OCI-M1 (cell line): ENCODE results near the gene FOSL1.

Experiments used
- DNase-seq: peaks from one replicate; lab custom pipeline; 2025; lab: John Stamatoyannopoulos, UW

Gene FOSL1

DNA sequence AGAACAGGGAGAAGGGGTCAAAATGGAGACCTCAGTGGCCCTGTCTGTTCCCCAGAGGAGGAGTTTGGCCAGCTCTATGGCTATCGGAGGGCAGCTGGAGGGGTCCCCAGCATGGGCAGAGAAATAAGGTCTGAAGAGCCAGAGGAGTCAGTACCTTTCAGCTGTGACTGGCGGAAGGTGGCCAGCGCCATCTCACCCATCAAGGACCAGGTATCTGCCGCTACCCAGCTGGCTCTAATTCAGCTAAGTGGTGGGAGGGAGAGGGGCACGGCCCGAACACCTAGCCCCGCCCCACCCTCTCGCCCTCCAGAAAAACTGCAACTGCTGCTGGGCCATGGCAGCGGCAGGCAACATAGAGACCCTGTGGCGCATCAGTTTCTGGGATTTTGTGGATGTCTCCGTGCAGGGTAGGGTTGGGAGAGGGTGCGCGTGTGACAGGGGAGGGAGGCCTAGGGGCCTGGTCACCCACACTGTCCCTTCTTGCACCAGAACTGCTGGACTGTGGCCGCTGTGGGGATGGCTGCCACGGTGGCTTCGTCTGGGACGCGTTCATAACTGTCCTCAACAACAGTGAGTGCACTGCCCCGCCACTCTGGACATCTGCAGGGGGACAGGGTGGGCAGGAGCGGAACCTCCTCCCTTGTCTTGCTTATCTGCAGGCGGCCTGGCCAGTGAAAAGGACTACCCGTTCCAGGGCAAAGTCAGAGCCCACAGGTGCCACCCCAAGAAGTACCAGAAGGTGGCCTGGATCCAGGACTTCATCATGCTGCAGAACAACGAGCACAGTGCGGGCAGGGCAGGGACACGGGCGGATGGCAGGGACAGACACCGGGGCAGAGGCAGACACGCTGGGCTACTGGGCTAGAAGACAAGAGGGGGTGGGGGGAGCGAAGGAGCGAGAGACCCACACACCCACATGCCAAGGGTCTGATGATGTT is 17.8 kb downstream of the FOSL1 start:
- DNase-seq = no peak

DNA sequence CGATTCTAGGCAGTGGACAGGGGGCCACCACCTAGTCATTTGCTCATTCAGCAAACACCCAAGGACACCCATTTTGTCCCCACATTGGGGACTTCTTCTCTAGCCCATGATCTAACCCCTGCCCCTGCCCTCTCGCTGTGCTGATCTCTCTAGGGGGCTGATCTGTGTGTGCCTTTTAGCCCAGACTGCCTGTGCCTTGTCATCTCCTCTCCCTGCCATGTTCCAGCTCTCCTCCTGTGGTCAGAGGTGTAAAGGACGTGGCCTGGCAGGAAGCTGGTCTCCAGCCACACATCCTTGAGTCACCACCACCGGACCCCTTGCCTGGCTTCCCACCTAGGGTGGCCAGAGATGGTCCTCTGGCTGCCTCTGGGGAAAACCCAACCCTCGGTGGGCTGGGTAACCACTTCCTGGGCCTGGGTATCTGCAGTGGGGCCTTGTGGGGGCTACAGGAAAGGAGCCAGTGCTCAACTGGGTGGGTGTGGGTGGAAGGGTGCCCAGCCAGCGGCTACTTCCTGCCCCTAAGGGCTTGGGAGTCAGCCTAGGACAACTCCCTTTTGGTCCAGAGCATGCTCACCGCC is 19.3 kb downstream of the FOSL1 start:
- no peak for DNase-seq

DNA sequence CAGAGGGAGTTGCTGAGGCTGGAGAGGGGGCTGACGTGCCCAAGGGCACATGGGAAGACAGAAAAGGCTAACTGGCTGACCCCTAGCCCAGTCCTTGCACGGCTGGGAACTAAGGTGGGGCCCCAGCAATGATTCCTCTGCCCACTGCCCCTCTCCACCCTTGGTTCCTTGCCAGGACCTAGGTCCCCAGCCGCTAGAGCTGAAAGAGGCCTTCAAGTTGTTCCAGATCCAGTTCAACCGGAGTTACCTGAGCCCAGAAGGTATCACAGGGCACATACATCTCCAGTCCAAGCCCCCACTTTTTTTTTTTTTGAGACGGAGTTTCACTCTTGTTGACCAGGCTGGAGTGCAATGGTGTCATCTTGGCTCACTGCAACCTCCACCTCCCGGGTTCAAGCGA is 20.2 kb downstream of the FOSL1 start:
- DNase-seq = no peak

DNA sequence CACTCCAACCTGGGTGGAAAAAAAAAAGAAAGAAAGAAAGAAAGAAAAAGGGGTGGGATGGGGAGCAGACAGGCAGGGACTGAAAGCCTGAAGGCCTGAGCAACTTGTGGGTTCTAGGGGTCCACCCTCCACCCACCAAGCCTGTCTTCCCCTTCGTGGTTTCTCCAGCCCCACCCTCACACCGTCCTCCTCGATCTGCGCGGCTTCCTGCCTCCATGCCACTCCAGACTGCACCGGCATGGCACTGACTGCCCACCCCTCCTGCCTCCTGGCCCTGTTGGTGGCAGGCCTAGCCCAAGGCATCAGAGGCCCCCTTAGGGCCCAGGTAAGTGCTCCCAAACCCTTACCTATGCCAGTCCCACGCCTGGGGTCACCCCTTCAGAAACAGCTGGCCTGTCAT is 20.6 kb downstream of the FOSL1 start, which contains the start of gene CTSW:
Gene CTSW, plus strand, starts transcription at position 221 of the 400 bp plus-strand sequence. Its CDS starts 18 bp downstream, at position 239.
- DNase-seq = no peak

DNA sequence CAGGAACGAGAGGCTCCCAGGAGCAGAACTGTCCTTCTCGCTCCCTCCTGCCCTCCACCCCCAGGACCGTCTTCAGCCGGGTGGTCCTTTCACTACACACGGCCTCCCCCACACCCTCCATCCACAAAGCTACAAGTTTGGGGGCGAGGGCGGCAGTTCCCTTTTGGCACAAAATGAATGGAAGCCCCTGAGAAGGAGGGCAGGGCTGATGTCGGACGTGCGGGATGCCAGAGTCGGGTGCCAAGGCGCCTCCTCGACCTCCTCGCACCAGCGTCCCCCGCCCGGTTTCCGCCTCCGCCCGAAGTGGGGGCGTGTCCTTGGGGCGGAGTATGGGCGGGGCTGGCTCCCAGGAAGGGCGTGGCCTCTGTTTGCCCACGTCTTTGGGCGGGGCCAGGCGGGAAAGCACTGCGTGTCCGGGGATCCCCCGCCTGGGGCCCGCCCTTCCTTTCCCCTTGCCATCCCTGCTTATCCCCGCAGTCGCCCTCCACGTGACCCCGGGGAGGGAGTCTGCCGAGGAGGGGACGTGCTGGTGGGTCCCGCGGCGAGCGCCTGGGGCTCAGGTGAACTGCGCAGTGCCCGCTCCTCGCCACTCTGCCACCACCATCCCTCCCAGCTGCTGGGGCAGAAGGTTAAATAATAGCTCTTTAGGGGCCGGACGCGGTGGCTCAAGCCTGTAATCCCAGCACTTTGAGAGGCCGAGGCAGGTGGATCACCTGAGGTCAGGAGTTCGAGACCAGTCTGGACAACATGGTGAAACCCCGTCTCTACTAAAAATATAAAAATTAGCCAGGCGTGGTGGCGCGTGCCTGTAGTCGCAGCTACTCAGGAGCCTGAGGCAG is 26.7 kb downstream of the FOSL1 start:
- peak; percentile 94 for DNase-seq

DNA sequence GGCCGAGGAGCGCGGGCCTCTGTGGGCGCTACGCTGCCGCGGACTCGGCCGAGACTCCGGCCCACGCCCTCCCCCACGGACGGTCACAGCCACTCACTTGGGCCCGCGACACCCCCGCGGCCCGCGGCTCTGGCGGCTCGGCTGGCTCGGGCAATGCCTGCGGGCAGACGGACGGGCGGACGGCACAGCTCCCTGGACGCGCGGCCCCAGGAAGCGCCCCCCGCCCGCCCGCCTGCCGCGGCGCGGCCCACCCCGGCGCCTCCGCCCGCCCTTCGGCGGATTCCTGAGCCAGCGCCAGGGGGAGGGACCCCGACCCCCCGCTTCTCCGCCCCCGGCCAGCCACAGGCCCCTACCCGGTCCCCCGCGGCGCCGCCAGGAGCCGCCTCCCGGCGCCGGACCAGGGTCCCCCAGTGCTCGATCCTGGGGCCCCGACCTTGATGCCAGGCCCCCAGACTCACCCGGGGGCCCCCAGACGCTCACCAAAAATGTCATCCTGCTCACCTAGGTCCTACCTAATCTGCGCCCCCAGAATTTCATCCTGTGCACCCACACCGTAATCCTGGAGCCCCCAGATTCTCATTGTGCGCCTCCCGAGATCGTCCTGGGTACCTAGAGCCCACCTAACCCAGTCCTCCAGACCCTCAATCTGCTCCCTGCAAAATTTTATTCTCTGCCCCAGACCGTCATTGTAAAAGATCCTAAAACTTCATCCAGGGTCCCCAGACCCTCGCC is 27.4 kb downstream of the FOSL1 start, which contains the start of gene EFEMP2:
Gene EFEMP2, minus strand, starts transcription at position 215 of the 732 bp plus-strand sequence. CDS start 446 bp downstream, outside the sequence.
- DNase-seq = no peak

DNA sequence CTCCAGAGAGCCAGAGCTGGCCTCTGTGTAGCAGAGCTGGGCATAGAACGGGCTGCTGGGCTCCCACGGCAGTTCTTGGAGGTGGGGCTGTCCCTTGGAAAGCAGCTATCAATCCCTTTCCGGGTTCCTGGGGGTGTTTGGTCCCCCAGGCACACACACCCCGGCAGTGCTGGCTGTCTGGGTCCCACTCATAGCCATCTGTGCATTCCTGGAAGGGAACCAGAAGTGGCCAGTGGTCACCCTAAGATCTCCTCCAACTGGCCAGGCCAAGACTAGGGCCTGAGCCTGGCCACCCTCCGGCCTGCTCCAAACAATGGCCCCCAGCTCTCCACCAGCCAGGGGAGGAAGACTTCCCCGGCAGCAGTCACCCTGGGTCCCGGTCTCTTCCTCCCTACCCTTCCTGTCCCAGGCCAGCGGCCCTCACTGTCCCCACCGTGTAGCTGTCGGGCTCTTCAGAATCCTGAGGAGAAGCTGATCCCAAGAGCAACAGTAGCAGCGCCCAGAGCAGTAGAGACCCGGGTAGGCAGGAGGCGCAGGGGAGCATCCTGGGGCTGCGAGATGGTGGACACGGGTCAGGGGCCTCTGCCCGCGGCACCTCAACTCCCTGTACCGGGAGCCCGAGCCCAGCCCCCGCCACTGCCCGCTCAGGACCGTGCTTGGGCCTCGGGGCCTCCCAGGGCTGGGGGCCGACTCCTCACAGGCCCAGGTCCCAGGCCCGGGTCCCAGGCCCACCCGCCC is 28.2 kb downstream of the FOSL1 start:
- no peak for DNase-seq

DNA sequence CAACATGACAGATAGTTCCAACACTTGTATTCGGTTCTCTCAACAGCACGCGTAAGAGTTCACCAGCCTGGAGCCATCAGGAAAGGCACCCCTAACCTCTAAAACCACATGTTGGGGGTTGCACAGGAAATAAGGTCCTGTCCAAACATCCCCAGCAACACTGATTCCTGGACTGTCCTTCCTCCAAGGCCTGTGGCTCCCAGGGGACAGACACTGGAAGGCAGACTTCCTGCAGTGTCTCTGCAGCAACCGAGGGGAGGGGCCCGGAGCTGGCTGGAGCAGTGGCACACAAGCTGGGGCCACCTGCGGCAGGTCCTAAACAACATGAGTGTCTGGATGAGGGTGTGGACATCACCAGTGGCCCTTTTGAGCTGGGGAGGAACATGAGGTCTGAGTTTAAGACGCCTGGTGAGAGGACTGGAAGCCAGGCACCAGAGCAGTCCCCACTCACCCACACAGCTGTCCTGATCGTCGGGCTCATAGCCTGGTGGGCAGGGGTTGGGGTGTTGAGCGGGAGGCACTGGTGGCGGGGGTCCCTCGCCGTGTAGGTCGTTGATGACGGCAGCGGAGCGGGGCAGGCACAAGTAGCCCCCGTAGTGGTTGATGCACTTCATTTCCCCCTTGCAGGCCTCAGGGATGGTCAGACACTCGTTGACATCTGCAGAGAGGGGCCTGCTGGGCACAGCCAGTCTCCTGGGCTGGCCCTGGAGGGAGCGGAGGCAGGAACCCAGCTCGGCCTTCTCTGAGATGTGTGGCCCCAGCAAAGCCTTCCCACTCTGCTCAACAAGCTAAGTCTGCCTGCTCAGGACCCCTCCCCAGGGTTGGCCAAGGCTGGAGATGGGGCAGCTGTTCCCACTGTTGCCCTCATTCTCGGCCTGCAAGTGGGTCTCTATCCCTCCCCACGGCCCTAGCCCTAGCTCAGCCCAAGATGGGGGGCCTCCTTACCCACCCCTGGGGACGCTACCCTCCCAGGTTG is 29.2 kb downstream of the FOSL1 start:
- no peak for DNase-seq

DNA sequence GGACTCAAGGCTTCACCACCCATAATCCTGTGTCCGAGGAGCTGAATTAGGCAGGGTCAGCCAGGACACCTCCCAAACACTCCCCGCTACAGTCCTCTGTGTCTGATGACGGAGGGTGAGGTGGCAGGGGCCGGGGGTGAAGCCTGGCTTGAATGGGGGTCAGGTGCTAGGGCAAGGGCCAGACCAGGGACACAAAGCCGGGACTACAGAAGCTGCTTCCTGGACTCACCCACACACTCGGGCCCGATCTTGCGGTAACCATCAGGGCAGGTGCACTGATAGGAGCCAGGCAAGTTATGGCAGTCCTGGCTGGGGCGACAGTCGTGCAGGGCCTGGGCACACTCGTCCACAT is 29.9 kb downstream of the FOSL1 start:
- no peak for DNase-seq

DNA sequence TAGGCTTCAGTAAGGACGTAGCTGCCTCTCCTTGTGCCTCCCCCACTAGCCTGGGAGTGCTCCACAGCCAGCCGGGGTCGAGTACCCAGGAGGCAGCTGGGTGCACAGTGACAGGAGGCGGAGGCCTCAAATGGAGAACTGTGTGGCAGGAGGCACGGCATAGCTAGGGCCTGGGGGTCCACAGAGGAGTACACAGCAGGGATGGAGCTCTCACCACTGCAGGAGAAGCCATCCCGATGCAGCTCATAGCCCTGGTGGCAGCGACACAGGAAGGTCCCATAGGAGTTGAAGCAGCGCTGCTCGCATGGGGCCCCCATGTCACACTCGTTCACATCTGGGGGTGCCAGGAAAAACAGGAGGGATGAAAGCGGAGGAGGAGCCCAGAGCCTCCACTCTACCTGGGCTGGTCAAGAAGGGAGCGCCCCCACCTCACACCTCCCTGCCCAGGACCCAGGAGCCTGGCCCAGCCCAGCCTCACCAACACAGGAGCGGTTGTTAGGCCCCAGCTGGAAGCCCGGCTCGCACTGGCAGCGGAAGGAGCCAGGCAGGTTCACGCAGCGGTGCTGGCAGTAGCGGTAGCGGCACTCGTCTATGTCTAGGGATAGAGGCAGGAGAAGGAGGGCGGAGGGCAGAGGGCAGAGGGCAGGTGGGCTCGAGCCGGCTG is 30.4 kb downstream of the FOSL1 start:
- DNase-seq = no peak

DNA sequence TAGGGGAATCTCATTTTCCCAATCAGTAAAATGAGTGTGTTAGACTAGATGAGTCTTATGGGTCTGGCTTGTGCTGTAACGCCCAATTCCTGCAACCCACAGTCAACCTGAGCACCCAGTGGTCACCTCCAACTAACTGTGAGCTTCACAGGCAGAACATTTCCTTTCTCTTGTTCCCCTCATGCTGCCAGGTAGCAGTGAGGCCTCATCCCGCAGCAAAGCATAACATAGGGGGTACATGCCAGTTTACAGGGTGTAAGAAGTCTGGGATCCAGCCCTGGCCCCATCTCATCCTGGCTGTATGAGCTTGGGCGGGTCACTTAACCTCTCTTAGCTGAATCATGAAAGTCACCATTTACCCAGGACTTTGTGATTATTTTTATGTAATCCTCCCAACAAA is 31.3 kb downstream of the FOSL1 start:
- no peak for DNase-seq

DNA sequence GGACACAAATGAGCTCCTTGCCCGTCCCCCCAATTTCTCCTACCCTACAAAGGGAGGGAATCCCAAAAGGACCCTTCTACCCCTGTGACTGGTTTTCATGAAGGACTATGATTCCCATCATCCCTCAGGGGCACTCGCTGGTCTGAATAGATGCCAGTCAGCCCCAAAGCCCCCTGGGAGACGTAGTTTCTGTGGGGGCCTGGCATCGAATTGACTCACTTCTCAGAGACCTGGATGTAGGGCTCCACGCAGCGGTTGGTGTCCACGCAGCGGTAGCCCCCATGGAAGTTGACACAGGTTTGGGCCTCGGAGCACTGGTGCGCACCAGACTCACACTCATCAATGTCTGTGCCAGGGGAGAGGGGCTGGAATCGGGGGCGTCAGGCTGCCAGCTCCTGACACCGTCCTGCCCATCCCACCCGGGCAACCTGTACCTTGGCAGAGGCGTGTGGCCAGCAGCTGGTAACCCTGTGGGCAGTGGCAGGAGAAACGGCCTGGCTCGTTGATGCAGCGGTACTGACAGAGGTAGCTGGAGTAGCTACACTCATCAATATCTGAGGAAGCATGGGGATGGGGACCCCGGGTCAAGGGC is 32.0 kb downstream of the FOSL1 start:
- peak; percentile 29 for DNase-seq

DNA sequence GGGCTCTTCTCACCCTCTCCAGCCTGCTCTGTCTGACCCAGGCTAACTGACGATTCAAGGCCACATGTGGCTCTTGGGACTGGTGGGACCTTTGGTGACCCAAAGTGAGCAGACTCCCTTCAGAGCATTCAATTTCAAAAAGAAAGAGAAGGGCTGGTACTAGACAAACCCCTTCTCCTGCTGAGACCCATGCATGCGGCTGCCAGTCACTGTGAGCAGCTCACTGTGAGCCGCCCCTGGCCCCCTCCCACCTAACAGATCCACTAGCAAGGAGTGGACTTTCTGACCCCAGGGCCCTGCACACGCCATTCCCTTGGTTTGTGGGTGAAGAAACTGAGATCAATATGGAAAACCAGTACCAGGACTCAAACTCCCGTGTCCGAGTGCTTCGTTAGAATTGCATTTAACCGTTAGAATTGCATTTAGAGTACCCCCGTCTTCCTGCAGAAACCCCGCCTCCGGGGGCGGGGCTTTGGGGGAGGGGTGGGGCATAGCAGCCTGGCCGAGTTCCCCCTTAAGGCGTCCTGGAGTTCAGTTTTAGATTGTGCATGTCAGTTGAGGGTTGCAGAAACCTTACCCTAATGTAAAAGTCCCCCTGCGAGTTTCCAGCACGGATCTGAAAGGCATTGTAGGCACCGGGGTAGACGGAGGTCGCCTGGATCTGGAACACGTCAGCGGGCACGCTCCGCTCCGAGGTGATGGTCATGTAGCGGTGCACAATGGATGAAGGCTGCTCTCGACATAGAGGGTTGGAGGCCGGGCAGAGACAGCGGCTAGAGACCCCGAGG is 32.7 kb downstream of the FOSL1 start:
- peak; percentile 65 for DNase-seq

DNA sequence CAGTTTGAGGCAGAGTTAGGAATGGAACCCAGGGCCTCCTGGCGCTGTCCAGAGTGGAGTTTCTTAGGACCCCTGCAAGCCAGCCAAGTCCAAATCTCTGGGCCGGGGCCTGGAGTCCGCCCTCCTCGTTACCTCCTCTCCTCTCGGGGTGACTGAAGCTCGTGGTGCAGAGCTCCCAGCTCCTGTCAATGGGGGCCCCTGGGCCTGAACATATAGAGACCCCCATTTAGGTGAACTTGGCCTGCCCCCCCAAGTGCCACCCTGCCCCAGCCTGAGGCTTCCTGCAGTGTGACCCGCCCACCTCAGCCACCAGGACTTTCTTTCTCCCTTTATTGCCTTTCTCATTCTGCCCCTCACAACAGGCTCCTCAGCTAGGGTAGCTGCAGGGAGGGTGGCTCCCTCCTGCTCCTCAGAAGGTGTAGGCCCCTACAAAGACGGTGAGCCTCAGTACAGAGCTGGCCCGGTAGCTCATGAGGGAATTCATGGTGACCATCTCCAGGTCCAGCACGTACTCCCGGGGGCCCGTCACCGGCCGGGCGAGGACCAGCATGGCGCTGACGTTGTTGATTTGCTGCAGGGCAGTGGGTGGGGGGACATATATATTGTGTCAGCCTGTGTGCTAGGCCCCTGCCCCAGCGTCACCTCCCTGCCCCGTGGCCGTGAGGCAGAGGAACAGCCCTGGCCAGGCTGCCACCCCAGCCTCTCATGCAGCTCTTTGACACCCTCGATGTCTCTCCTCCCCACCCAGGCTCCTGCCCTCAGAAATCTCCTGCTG is 33.5 kb downstream of the FOSL1 start:
- DNase-seq = no peak

DNA sequence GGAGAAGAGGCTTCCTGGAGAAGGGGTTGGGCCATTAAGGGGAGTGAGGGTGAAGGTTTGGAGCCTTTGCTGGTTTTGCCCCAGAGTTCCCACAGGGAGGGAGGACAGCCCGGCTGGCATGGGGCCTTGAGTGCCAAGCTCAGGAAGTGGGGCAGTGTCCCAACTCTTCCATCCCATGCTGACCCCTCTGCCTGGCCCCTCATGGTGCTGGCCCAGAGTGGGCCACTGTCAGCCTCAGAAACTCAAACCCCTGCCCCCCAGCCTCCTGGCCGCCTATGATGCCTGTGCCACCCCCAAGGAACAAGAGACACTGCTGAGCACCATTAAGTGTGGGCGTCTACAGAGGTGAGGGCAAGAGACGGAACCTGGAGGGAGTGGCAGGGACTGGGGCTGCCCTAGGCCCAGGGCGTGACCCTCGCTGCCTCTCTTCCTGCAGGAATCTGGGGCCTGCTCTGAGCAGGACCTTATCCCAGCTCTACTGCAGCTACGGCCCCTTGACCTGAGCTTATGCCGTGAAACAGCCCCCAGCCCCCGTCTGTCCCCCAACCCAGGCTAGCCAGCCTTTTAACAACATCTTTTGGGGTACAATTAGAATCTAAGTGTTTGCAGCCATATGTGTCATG is 34.5 kb downstream of the FOSL1 start:
- DNase-seq = no peak

DNA sequence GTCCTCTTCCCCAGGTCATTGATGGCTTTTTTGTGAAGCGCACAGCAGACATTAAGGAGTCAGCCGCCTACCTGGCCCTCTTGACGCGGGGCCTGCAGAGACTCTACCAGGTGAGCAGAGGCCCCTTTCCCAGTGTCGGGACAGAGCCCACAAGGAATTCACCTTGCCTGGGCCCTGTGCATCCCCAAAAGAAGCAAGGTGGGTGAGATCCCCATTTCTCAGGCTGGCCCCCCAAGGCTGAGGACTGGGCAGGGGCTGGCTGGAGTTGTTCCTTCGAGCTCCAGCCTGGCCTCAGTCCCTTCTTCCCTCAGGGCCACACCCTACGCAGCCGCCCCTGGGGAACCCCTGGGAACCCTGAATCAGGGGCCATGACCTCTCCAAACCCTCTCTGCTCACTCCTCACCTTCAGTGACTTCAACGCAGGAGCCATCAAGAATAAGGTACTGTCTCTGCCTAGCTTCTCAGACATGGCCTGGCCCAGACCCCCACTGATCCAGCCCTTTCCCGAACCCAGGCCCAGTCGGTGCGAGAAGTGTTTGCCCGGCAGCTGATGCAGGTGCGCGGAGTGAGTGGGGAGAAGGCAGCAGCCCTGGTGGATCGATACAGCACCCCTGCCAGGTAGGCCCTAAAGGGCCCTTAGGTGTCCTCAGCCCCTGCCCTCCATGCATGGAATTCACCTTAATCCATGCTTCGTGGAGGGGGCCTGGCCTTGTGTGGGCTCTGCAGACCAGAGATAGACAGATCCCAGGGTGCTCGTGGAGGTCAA is 35.3 kb downstream of the FOSL1 start:
- DNase-seq = no peak
